ENCODE measurements around the gene DYNLRB1.

DYNLRB1 gene

GRCh38 chr20:34535301-34535840 lies 19.1 kb downstream of the DYNLRB1 start:
- no peak for DNase-seq

- no peak for DNase-seq
These were observed 19.6 kb downstream of the DYNLRB1 start for GRCh38 chr20:34535857-34536256.

GRCh38 chr20:34536798-34537394 lies 20.7 kb downstream of the DYNLRB1 start:
- DNase-seq = peak in 1 of 2 donors; percentile 30

GRCh38 chr20:34537651-34538050 lies 21.4 kb downstream of the DYNLRB1 start:
- no peak for DNase-seq

GRCh38 chr20:34538671-34539123 lies 22.5 kb downstream of the DYNLRB1 start:
- DNase-seq = peak in 1 of 2 donors; percentile 45

GRCh38 chr20:34539756-34540155 lies 23.5 kb downstream of the DYNLRB1 start:
- DNase-seq = no peak

- DNase-seq = no peak
These were observed 24.5 kb downstream of the DYNLRB1 start for GRCh38 chr20:34540596-34541263.

- DNase-seq = no peak
These were observed 25.2 kb downstream of the DYNLRB1 start for GRCh38 chr20:34541264-34541901.

GRCh38 chr20:34541917-34542316 lies 25.7 kb downstream of the DYNLRB1 start:
- DNase-seq = no peak

- no peak for DNase-seq
These were observed 26.2 kb downstream of the DYNLRB1 start for GRCh38 chr20:34542439-34542838.

- DNase-seq = no peak
These were observed 27.3 kb downstream of the DYNLRB1 start for GRCh38 chr20:34543463-34544056.

- no peak for DNase-seq
These were observed 28.0 kb downstream of the DYNLRB1 start for GRCh38 chr20:34544109-34544796.

GRCh38 chr20:34546751-34547181 lies 30.5 kb downstream of the DYNLRB1 start:
- DNase-seq = no peak

GRCh38 chr20:34547844-34548613 lies 31.8 kb downstream of the DYNLRB1 start:
- no peak for DNase-seq

GRCh38 chr20:34549291-34549928 lies 33.2 kb downstream of the DYNLRB1 start:
- DNase-seq = no peak

GRCh38 chr20:34549929-34550305 lies 33.7 kb downstream of the DYNLRB1 start:
- no peak for DNase-seq

- DNase-seq = no peak
These were observed 36.3 kb downstream of the DYNLRB1 start for GRCh38 chr20:34552569-34552968.

GRCh38 chr20:34553366-34553867 lies 37.2 kb downstream of the DYNLRB1 start:
- no peak for DNase-seq

GRCh38 chr20:34557936-34558319 lies 41.7 kb downstream of the DYNLRB1 start:
- no peak for DNase-seq

GRCh38 chr20:34558320-34559218 lies 42.3 kb downstream of the DYNLRB1 start, which contains the start of gene MAP1LC3A:
MAP1LC3A (plus strand) TSS chr20:34558718; CDS start chr20:34558869, 151 bp downstream.
- DNase-seq = peak; percentile 80 to 82

Measured in hippocampal formation (tissue), 2 donors.